ENCODE measurements around the gene TRIM25.

Gene TRIM25

DNA sequence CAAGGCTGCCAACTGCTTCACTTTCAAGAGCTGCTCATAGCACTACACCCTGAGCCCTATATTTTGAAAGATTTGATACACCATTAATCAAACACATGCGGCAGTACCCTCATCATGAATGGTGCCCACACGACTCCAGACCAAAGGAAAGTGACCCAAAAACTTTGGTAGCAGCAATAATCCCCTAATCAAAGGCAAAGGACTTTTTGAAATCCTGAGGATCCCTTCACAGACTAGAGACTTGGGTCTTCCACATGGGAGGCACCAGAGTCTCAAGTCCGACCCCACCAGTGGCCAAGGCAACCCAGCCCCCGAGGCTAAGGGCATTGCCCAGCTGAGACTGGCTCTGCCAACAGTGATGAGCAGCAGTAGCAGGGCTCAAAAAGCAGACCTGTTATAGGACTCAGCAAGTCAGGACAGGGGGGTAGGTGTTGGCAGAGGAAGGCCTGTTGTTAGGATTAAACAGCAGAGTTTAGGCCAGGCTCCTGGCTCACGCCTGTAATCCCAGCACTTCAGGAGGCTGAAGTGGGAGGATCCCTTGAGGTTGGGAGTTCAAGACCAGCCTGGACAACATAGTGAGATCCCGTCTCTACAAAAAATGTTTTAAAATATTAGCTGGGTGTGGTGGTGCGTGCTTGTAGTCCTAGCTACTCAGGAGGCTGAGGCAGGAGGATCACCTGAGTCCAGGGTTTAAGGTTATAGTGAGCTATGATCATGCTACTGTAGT is 3.2 kb downstream of the TRIM25 start:
- TF ChIP-seq, protein P1, sequence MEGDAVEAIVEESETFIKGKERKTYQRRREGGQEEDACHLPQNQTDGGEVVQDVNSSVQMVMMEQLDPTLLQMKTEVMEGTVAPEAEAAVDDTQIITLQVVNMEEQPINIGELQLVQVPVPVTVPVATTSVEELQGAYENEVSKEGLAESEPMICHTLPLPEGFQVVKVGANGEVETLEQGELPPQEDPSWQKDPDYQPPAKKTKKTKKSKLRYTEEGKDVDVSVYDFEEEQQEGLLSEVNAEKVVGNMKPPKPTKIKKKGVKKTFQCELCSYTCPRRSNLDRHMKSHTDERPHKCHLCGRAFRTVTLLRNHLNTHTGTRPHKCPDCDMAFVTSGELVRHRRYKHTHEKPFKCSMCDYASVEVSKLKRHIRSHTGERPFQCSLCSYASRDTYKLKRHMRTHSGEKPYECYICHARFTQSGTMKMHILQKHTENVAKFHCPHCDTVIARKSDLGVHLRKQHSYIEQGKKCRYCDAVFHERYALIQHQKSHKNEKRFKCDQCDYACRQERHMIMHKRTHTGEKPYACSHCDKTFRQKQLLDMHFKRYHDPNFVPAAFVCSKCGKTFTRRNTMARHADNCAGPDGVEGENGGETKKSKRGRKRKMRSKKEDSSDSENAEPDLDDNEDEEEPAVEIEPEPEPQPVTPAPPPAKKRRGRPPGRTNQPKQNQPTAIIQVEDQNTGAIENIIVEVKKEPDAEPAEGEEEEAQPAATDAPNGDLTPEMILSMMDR (IDR thresholded peaks at IDR 0.05), result no peak

DNA sequence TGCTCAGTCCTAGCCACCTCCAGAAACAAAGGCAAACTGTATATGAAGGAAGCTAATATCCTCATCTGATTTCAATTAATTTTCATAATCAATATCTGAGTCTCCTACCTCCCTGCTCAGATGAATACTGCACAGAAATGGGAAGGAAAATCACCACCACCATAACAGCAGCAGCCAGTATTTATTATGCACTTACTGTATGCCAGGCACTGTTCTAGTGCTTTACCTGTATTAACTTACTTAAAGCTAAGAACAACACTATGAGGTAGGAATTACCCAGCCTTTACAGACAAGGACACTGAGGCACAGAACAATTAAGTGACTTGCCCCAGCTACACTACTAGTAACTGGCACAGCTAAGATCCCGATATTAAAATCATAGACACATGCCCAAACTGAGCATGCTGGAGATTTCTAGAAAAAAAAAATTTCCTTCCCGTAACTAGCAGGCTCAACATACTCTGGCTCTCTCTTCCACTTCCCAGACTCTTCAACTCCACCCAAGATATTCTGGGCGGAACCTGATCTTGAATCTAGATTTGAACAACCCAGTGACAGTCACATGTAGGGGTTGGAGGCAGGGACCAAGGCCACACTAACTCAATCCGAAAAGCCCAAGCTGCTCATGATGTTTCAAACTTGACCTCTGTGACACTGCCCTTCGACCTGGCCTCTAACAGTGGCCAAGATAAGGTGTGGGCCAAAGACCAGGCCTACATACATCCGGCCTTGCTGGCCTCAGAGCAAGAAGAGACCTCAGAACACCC is 3.9 kb downstream of the TRIM25 start:
- TF ChIP-seq, protein P1 (IDR thresholded peaks at IDR 0.05), result no peak

DNA sequence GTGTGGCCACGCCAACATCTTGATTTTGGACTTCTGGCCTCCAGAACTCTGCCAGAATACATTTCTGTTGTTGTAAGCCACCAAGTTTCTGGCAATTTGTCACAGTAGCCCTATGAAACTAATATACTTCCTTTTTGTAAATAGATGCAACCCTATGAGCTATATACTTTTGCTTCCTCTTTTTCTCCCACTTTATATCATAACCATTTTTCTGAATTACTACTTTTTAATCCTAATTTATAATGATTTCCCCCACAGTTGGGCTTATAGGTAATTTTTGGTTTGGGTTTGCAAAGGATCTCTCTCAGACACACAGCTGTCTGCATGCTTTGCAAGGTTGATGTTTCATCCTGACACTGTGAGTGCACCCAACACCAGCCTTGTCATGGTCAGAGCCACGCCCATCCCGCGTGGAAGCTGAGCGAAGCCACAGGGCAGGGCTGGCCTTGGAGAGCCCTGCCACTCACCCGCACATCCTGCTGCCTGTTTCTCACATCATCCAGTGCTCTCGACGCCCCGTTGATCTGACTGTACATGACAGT is 5.8 kb downstream of the TRIM25 start:
- TF ChIP-seq, protein P1 (IDR thresholded peaks at IDR 0.05), result no peak

DNA sequence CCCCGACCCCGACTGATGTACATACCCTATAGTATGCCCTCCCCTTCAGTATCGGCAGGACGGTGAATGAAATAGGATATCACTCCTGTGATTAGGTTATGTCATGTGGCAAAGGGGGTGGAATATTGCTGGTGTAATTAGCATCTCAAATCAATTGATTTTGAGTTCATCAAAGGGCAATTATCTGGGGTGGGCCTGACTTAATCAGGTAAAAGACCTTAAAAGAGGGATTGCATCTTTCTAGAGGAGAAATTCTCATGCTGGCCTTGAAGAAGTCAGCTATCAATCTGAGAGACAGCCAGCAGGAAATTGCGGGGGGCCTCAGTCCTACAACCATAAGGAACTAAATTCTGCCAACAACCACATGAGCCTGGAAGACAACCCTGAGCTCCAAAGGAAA is 10.3 kb downstream of the TRIM25 start:
- TF ChIP-seq, protein P1 (IDR thresholded peaks at IDR 0.05), result no peak

DNA sequence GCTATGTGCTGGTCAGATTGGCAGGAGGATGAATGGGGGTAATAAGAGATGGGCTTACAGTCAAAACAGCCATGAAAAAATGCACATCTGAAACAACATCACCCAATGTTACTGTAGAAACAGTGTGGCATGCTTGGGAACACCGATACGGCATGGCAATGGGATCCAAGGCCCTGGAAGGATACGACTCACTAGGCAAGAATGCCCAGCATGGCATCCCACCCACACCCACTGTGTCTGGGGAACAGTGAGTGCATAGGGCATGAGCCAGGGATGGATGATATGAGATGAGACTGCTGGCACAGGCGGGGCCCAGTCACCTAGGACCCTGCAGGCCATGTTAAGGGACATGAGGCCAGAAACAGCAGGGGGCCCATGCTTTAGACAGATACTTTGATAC is 11.5 kb downstream of the TRIM25 start:
- TF ChIP-seq, protein P1 (IDR thresholded peaks at IDR 0.05), result no peak

DNA sequence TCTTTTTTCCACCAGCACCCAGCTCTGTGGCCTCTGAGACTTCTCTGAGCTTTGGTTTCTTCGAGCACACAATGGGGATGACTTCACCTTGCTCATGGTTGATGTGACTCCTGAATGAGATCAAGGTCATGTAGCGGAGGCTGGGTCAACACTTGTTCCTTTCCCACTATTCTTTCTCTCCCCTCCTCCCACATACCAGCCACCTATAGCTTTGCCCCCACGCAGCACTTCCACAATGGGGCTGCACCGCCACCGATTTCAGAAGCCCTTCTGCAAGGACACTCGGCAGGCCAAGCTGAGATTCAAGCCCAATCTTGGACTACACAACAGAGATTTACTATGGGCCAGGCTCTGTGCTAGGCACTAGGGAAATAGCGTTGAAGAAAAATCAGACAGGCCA is 14.4 kb downstream of the TRIM25 start:
- TF ChIP-seq, protein P1 (IDR thresholded peaks at IDR 0.05), result no peak

DNA sequence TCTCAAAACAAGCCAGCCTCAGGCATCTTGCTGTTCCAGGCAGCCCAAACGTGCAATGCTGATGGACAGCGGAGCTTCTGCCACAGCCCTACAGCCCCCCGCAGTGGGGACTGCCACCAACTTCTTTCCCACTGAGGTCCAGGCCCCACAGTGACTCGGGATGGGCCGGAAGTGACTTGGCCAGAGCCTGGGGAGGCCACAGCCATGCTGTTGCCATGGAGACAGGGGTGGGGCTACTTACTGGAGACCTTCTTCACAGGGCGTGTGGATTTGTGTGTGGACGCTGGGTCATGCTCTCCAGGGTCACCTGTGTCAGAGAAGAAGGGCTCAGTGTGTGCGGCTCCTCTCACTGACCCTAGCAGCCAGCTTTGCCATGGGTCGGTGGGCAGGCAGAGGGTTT is 15.0 kb downstream of the TRIM25 start:
- TF ChIP-seq, protein P1 (IDR thresholded peaks at IDR 0.05), result no peak

Measured in LNCAP (cell line).